GM18861 (cell line): ENCODE results near the gene TTBK1.

Experiments used
- ATAC-seq: cut with Tn5 transposase; IDR thresholded peaks from one replicate; pipeline ENCODE4 v1.9.1; 2021; ENCODE audit not compliant: unreplicated experiment

Gene TTBK1

DNA sequence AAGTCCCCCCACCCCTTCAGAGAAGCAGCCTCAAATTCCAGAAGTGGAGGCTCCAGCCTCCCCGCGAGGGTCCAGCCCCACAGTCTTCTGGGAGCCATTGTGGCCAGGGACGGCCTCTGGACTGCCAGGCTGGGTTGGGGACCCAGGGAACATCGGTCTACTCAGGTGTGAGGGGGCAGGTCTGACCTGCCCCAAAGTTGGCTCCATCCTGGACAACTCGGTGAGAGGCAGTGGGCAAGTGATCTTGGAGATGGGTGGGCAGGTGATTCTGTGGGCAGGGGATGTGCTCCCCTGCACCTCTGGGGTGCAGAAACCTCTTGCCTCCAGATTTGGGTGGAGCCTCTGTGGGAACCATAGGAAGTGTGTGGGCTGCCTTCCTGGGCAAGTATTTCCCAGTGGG lies 42.6 kb downstream of the TTBK1 start:
- no peak for ATAC-seq

DNA sequence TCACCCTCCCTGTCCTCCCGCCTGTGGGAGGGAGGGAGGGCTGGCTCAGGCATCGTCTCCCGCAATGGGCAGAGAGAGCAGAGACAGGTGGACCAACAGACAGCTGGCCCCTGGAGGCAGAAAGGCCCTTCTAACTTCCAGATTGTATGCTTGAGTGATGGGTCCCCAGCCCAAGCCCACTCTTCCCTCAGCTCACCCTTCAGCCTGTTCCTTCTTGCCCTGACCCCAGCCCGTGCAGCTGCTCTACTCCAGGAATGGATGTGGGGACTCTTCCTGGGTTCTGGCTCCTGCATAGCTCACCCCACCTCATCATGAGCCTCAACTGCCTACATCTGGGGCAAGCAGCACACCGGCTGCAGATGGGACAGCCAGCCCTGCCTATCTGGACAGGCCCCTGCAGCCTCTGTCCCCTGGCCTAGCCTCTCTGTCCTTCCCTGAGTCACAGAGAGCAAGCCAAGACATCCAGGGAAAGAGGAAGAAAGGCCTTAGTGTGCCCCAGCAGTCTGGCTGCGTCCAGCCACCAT lies 43.2 kb downstream of the TTBK1 start:
- ATAC-seq: no peak

DNA sequence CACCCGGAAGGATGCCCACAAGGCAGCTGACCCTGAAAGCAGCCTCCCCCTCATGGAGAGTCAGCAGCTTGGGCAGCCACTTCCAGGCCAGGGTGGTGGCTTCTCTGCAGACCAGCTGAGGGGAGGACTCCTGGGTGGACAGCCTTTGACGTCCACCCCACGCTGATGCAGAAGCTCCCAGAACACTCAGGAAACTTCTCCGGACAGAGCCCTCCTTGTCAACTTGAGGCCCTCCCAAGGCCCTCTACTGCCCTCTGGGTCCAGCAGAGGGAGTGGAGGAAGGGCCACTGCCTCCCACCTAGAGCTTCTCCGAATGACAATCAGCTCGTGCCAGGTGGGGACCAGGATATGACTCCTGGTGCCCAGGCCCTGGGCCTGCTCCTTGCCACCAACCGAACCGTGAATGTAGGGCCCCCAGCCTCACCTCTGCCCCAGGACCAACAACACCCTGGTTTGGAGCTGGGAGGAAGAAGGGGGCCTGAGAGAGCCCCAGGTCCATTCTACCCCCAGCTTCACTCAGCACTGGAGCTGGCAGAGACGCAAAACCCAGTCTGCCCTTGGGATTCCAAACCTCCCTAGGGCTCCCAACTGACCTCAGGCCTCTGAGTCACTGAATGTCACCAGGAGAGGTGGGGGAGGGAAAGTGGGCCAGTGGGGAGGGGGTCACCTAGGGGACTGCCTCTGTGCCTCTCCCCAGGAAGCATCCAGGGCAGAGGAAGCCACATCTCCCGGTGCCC lies 43.9 kb downstream of the TTBK1 start:
- no peak for ATAC-seq

DNA sequence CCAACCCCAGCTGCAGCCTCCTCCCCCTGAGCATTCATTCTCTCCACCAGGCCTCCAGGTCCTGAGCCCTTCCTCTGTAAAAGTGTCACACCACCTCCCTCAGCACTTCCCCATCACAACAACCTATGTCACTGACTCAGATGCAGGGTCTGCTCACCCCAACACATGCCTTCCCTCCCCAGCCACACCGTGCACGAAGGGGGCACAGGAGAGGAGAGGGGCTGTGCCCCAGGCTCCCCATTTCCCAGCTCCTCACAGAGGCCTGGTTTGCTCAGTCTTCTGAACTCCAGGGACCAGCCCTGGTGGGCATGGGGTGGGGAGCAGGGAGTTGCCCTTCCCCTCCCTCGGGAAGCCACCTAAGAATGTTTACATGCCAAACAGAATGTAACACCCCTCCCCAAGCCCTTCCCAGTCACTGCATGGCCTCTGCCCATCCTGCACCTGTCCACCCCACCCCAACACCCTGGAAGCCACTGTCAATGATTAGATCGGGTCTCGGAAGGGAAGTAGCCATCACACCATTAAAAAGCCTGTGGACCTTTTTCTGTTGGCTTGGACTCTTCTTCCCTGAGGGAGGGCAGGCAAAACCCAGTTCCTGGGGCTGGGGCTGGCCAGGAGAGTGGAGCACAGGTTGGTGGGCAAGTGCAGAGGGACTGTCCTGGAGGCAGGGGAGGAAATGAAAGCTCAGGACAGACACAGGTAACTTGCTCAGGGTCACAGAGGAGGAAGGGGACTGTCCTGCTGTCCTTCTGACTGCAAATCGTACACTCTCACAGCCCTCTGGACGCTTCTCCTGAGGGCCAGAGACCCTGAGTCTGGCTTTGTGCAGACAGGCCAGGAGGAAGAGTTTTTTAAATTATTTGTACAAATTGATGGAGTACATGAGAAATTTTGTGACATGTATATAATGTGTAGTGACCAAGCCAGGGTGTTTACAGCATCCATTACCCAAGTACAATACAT lies 44.7 kb downstream of the TTBK1 start:
- no peak for ATAC-seq

DNA sequence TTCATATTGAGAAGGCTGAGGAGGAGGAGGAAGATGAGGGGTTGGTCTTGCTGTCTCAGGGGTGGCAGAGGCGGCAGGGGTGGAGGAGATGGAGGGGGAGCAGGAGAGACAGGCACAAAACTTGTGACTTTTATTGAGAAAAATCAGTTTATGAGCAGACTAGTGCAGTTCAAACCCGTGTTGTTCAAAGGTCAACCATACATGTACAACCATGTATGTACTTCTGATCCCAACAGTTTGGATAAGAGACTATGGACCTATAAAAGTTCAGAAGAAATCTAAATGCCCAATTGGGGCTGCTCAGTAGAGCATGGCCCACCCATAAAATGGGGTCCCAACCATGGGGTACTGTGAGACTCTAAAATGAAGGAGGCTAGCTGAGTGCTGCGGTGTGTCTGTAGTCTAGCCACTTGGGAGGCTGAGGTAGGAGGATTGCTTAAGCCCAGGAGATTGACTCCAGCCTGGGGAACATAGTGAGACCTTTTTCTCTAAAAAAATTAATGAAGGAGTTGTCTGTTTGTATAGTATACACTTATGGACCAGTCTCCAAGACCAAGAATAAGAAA lies 47.1 kb downstream of the TTBK1 start:
- ATAC-seq: no peak

DNA sequence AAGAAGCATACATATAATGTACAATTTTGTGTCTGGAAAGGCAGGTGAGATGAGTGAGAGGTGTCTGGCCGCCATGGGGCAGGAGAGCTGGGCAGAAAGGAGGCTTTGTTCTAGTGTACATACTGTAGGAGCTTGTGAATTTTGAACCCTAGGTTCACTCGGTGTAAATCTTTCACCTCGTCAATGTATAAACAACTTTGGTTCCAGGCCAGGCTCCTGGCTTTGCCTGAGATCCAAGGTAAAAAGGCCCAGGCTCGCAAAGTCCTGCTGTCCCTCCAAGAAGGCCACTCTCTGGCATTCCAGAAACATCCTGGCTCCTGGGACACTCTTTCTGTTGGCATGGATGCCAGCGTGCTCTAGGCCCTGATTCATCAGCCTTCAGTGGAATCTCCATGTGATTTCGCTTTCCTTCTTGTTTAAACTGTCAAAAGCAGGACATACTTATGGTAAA lies 47.6 kb downstream of the TTBK1 start:
- no peak for ATAC-seq

DNA sequence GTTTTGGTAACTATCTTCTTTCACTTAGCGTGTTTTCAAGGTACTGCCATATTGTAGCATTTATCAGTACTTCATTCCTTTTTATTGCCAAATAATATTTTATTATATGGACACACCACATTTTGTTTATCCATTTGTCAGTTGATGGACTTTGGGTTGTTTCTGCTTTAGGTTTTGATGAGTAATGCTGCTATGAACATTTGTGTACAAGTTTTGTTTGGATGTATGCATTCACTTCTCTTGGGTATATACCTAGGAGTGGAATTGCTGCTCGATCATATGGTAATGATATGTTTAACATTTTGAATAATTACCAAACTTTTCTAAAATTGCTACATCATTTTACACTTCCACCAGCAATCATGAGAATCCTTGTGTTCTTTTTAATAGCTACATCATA lies 48.4 kb downstream of the TTBK1 start:
- ATAC-seq: no peak

DNA sequence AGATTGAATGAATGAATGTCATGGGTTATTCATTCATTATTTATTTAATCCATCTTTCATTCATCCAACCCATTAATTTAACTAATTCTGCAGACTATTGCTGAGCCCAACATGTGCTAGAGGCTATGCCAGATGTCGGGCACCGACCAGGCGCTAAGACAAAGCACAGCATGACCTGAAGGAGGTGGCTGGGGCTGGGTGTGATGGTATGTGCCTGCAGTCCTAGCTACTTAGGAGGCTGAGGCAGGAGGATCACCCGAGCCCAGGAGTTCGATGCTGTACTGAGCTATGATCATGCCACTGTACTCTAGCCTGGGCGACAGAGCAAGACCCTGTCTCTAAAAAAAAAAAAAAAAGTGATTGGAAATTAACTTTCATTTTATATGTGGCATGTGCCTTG lies 49.1 kb downstream of the TTBK1 start:
- no peak for ATAC-seq

DNA sequence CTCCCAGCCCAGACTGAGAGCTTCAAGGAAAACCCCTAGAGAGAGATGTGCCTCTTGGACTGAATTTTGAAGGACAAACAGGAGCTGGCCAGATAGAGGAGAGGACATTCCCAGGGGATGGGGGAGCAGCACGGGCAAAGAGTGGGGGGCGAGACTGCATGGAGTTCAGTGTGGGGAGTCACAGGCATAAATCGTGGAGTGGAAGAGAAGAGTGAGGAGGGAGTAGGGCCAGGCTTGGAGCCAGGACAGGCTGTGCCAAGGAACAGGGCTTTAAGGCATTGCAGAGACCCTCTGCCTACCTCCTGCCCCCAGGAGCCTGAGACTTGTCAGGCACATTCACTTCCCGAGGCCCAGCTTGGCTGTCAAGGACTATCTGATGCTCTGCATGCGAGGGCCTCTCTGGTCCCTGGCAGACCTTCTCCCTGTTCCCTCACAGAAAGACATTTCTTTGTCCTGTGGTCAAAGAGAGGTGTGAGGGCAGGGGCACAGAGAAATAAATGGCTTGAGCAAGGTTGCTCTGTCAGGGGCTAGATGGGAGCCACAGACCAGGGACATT lies 49.6 kb downstream of the TTBK1 start:
- ATAC-seq: no peak

DNA sequence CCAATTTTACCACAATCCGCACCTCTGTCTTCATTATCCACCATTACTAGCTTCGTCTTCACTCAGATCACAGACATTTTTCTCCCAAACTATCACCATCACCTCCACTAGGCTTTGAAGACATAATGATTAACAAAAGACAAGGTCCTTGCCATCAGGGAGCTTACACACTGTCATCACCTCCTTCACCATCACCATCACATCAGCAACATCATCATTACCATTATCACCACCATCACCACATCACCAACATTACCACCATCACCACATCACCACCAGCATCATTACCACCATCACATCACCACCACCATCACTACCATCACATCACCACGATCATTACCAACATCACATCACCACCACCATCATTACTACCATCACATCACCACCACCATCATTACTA lies 50.4 kb downstream of the TTBK1 start:
- ATAC-seq: no peak

DNA sequence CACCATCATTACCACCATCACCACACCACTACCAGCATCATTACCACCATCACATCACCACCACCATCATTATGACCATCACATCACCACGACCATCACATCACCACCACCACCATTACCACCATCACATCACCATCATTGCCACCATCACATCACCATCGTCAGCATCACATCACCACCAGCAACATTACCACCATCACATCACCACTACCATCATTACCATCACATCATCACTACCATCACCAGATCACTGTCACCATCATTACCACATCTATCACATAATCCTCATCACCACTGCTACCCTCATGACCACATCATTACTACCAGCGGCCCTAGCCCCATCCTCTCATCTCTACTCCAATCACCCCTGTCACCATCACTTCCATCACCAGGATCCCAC lies 51.3 kb downstream of the TTBK1 start:
- ATAC-seq: no peak

DNA sequence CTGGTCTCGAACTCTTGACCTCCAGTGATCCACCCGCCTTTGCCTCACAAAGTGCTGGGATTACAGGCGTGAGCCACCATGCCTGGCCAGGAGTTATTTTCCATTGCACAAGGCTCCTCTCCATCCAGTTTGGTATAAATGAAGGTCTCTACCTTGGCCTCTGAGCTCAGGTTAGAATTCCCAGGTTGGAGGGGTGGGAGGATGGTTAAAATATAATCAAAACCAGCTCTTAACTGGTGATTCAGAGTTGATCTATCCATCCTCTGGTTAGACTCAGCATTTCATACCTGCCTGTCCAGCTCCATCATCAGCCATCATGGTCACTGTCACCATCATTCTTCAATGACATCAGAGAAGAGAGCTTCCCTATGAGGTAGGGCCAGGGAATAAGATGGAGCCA lies 52.2 kb downstream of the TTBK1 start:
- ATAC-seq: no peak

DNA sequence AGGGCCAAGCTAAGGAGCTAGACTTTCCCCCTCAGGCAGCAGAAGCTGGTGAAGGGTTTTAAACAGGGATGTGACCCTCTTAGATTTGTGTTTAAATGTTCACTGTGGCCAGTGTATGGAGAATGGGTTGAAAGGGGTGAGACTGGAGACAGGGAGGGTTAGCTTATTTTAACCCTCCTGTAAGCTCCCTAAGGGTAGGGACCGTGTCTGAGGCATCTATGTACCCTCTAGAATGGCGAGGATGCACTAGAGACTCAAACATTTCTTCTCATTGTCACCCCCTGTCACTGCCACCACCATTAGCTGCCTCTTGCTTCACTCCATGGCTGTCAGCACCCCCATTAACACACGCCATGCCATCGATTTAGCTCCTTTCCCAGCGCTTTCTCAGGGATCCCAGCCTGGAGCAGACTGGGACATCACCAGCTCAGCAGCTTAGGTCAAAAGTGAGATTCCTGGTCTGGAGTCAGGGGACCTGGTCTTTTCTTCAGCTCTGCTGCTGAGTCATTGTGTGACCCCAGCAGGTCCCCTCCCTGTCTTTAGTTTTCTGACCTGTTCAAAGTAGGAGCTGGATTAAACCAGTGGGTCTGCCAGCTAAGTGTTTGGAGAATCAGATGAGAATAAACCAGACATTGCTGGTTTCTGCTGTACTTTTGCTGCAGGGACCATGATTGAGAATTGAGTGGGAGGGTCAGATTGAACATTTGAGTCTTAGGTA lies 53.7 kb downstream of the TTBK1 start:
- ATAC-seq: no peak

DNA sequence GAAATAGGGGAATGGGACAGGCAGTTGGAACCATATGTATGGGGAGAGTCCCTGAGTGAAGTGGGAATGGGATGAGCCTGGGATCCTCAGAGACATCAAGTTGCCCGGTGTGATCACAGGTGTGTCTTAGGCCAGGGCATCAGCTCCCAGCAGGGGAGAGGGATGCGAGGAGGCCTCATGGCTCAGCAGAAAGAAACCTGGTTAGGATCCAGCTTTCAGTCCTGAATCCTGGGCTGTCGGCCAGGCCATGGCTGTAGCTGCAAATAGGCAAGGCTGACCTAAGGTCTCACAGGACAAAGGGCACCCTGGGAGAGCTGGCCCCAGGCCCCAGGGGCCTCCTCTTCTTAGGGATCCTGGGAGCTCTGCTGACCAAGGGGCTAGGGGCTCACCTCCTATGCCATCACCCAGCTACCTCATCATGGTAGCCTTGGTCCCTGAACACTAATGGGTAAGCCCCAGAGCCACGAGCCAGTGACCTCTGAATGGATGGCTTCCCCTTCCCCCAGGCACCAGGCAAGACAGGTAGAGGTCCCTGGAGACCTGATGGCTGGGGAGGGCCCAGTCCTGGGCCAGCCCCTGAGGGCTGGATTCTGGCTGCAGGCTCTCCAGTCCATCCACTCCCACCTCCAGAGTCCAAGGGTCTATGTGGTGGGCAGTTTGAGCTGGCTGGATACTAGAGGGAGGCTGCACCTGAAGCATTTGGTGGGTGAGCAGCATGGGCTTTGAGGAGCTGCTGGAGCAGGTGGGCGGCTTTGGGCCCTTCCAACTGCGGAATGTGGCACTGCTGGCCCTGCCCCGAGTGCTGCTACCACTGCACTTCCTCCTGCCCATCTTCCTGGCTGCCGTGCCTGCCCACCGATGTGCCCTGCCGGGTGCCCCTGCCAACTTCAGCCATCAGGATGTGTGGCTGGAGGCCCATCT lies 54.6 kb downstream of the TTBK1 start, which contains the start of gene SLC22A7:
Gene SLC22A7, plus strand, starts transcription at position 617 of the 921 bp plus-strand sequence. Its CDS starts 99 bp downstream, at position 716.
- ATAC-seq: no peak

DNA sequence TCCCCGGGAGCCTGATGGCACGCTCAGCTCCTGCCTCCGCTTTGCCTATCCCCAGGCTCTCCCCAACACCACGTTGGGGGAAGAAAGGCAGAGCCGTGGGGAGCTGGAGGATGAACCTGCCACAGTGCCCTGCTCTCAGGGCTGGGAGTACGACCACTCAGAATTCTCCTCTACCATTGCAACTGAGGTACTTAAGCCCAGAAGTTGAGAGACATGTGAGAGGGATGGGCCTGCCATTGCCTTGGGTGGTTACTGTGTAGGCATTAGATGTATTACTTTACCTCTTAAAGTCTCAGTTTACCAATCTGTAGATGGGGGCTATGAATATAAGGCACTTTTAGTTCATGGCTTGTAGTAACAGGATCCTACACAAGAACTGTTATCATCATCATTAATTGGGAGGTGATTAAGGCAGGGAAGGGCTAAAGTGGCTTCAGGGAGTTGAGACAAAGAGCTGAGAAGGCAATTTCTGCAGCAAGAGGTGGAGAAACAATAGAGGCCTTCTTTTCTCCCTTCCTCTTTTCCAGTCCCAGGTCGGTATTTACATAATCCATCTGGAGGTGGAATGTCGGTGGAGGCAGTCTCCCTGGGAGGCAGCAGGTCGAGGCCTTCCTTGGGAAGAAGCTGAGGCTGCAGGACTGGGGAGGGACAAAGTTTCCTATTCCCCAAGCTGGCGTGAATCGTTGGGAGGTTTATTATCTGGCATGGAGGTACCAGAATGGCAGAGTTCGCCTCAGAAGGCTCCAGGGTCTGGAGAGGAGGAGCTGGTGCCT lies 55.5 kb downstream of the TTBK1 start:
- ATAC-seq: no peak

DNA sequence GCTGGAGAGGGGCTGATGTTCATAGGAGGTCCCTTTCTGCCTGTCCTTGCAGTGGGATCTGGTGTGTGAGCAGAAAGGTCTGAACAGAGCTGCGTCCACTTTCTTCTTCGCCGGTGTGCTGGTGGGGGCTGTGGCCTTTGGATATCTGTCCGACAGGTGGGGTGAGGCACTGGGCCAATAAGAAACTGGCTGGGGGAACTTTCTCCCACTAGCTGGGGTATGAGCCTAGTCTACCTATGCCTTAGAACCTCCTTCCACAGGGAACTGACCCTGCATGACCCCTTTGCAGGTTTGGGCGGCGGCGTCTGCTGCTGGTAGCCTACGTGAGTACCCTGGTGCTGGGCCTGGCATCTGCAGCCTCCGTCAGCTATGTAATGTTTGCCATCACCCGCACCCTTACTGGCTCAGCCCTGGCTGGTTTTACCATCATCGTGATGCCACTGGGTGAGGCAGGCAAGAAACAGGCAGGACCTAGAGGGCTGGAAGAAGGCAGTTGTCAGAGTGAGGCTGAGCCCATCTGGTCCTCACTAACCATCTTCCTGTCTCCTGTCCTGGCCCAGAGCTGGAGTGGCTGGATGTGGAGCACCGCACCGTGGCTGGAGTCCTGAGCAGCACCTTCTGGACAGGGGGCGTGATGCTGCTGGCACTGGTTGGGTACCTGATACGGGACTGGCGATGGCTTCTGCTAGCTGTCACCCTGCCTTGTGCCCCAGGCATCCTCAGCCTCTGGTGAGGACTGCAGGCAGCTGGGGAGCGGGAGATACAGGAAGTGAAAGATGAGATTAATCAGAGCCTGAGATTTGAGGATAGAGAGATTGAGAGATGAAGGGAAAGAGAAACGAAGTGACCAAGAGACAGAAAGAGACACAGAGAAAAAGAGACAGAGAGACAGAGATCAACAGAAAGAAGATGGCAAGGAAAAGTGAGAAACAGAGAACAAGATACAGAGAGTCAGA lies 56.3 kb downstream of the TTBK1 start:
- ATAC-seq: no peak

DNA sequence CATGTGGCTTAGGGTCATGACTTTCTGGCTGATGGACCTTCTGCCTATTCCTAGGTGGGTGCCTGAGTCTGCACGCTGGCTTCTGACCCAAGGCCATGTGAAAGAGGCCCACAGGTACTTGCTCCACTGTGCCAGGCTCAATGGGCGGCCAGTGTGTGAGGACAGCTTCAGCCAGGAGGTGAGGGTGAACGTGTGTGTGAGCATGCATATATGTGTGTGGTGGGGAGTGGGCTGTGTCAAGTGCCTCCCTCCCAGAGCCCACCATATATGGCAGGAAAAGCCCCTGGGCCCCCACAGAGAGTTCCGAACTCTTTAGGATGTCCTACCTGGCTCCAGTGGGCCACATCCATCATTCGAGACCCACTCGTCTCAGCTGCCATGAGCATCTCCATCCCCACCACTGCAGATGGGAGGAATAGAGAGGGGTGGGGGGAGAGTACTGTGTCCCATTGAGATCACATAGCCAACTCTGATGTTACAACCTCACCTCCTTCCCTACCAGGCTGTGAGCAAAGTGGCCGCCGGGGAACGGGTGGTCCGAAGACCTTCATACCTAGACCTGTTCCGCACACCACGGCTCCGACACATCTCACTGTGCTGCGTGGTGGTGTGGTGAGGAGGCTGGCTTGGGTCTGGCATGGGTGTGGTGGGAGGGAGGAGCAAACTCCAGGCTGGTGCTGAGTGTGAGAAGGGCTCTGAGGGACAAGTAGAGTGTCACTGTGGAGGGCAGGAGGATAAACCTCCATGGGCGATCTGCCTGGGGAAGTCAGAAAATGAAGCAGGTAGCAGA lies 58.0 kb downstream of the TTBK1 start:
- ATAC-seq: no peak
